SK-N-SH (cell line): ENCODE data around the gene UBE2E3.

Source experiments
- CHD2 ChIP-seq: fragments of 150-350 bp; IDR thresholded peaks from 2 replicates; pipeline ENCODE4 v1.6.1; 2018; ENCODE audit warnings: low read length; ENCODE audit not compliant: partially characterized antibody
- FOXJ3 ChIP-seq: sonication (generic); formaldehyde crosslinking; IDR thresholded peaks from 2 replicates; pipeline ENCODE4 v1.5.1; 2020; ENCODE audit warnings: mild to moderate bottlenecking, missing genetic modification reagents
- FOXM1 ChIP-seq: IDR thresholded peaks from 2 replicates; pipeline ENCODE4 v1.4.0; 2012; ENCODE audit warnings: low read depth, mild to moderate bottlenecking
- YY1 ChIP-seq: IDR thresholded peaks from 2 replicates; pipeline ENCODE4 v1.4.0; 2012; ENCODE audit warnings: low read depth, mild to moderate bottlenecking
- TF ChIP-seq, protein P1 (sequence below): fragments of 200-600 bp; sonication (generic); IDR thresholded peaks from 2 replicates; pipeline ENCODE4 v1.6.1; 2017; ENCODE audit warnings: antibody characterized with exemption, mild to moderate bottlenecking, moderate library complexity

GRCh38 chr2:180966378-180966777 is 14.0 kb upstream of the UBE2E3 start:
- no peak for TF ChIP-seq YY1
- TF ChIP-seq FOXM1 = no peak
- TF ChIP-seq, protein P1, sequence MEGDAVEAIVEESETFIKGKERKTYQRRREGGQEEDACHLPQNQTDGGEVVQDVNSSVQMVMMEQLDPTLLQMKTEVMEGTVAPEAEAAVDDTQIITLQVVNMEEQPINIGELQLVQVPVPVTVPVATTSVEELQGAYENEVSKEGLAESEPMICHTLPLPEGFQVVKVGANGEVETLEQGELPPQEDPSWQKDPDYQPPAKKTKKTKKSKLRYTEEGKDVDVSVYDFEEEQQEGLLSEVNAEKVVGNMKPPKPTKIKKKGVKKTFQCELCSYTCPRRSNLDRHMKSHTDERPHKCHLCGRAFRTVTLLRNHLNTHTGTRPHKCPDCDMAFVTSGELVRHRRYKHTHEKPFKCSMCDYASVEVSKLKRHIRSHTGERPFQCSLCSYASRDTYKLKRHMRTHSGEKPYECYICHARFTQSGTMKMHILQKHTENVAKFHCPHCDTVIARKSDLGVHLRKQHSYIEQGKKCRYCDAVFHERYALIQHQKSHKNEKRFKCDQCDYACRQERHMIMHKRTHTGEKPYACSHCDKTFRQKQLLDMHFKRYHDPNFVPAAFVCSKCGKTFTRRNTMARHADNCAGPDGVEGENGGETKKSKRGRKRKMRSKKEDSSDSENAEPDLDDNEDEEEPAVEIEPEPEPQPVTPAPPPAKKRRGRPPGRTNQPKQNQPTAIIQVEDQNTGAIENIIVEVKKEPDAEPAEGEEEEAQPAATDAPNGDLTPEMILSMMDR = no peak
- no peak for TF ChIP-seq CHD2
- no peak for TF ChIP-seq FOXJ3 (CRISPR knock-in tag)
